TTC549 (cell line): ENCODE data around the gene SERF2.
"Not testable (repeated sequence)": the region's sequence is repeated elsewhere in the genome, so short reads cannot be mapped to it uniquely, and the experiment has no call there.

Experiments
- FAIRE-seq: peaks from 2 replicates; lab custom pipeline; 2012; peaks lifted over from hg19 to GRCh38; lab: Jason Lieb, UNC

The SERF2 gene

GRCh38 chr15:43791993-43792760 lies at the start of gene SERF2:
TSS of gene SERF2 (plus strand) at chr15:43792320. CDS start at chr15:43792377, 57 bp downstream.
- FAIRE-seq, result peak; percentile 76

- FAIRE-seq, result not testable (repeated sequence)
Measured at GRCh38 chr15:43746245-43746902, 45.7 kb upstream of the SERF2 start, which contains the start of gene PDIA3. TSS of gene PDIA3 (plus strand) at chr15:43746438. CDS start at chr15:43746540, 102 bp downstream.

GRCh38 chr15:43746903-43747309 lies 45.2 kb upstream of the SERF2 start:
- not testable (repeated sequence) for FAIRE-seq

GRCh38 chr15:43748376-43748775 lies 43.7 kb upstream of the SERF2 start:
- FAIRE-seq, result no peak

- no peak for FAIRE-seq
Measured at GRCh38 chr15:43749690-43750345, 42.3 kb upstream of the SERF2 start.

- no peak for FAIRE-seq
Measured at GRCh38 chr15:43751885-43752284, 40.2 kb upstream of the SERF2 start.

- FAIRE-seq, result no peak
Measured at GRCh38 chr15:43762824-43763223, 29.3 kb upstream of the SERF2 start.

- FAIRE-seq, result no peak
Measured at GRCh38 chr15:43763819-43764446, 28.2 kb upstream of the SERF2 start.

GRCh38 chr15:43769584-43770228 lies 22.4 kb upstream of the SERF2 start:
- FAIRE-seq, result peak; percentile 54

GRCh38 chr15:43771816-43772215 lies 20.3 kb upstream of the SERF2 start:
- no peak for FAIRE-seq

- FAIRE-seq, result no peak
Measured at GRCh38 chr15:43772624-43773023, 19.5 kb upstream of the SERF2 start.

- no peak for FAIRE-seq
Measured at GRCh38 chr15:43774062-43774461, 18.1 kb upstream of the SERF2 start.

- no peak for FAIRE-seq
Measured at GRCh38 chr15:43775411-43775965, 16.6 kb upstream of the SERF2 start.

GRCh38 chr15:43776101-43776717 lies 15.9 kb upstream of the SERF2 start:
- no peak for FAIRE-seq

- no peak for FAIRE-seq
Measured at GRCh38 chr15:43776718-43777266, 15.3 kb upstream of the SERF2 start, which contains the start of gene ELL3. TSS of gene ELL3 (minus strand) at chr15:43776966. CDS start at chr15:43776901, 65 bp downstream.

GRCh38 chr15:43777267-43777914 lies 14.7 kb upstream of the SERF2 start:
- no peak for FAIRE-seq

- FAIRE-seq, result no peak
Measured at GRCh38 chr15:43779016-43779415, 13.1 kb upstream of the SERF2 start.

- FAIRE-seq, result no peak
Measured at GRCh38 chr15:43789409-43789808, 2.7 kb upstream of the SERF2 start.

GRCh38 chr15:43792761-43793476 lies 799 bp downstream of the SERF2 start:
- FAIRE-seq, result no peak

GRCh38 chr15:43793647-43794046 lies 1.5 kb downstream of the SERF2 start:
- no peak for FAIRE-seq
